ENCODE data around the gene NDUFA5. TPM values are rescaled to one million over a fixed set of nuclear protein-coding genes. Genes with fewer than 3 reads are reported as not detected.

Gene NDUFA5
- total RNA-seq, 4 donors from 2014 or later = 70.7 to 109 (median 79.7) TPM

GRCh38 chr7:123539871-123540270, 17.7 kb downstream of the NDUFA5 start:
- Histone ChIP-seq H3K36me3 (peaks cover 0 to 8% (median 4%) of the 10 kb centered on the region in 4 donors), H3K27ac (replicated peaks in 1 of 4) (peak overlapping the region in 1 of 4 donors; percentile 2), H3K9me3 (no peaks in the 10 kb centered on the region), H3K4me1 (peaks cover 6 to 36% (median 20%) of the 10 kb centered on the region in 4 donors), H3K4me3 (no peak overlapping the region), H3K27me3 (no peaks in the 10 kb centered on the region)
- WGBS = 78% methylated on average over 1 of the region's 1 CpG
- no peak for TF ChIP-seq POLR2A (IDR thresholded peaks at IDR 0.05; ENCODE audit: low read depth)
- intact Hi-C loops (cut with DNase I) = loop anchor here (5.0 kb wide), 1 partner anchor 48 kb away; no protein-coding TSS in a partner anchor
- DNase-seq (ENCODE audit: extremely low spot score) = no peak

DNA sequence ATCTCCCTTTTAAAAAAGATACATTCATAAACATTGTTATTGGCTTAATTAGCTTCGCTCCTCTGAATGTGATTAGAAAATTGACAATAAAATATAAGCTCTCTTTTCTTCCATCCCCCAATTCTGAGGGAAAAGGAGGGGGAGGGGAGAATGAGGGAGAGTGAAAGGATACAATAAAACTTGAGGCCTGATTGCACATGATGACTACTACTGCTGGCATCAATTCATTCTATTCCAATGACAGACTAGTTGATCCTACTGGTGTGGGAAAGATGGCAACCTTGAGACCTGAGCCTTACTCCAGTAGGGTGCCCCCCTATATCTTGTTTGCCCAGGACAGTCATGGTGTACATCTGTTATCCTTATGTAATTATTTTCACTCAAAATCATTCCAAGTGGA, 18.7 kb downstream of the NDUFA5 start:
- no peak for TF ChIP-seq POLR2AphosphoS5 (IDR thresholded peaks at IDR 0.05)
- no peak for TF ChIP-seq POLR2A (IDR thresholded peaks at IDR 0.05; ENCODE audit: low read depth)
- TF ChIP-seq, protein P1, sequence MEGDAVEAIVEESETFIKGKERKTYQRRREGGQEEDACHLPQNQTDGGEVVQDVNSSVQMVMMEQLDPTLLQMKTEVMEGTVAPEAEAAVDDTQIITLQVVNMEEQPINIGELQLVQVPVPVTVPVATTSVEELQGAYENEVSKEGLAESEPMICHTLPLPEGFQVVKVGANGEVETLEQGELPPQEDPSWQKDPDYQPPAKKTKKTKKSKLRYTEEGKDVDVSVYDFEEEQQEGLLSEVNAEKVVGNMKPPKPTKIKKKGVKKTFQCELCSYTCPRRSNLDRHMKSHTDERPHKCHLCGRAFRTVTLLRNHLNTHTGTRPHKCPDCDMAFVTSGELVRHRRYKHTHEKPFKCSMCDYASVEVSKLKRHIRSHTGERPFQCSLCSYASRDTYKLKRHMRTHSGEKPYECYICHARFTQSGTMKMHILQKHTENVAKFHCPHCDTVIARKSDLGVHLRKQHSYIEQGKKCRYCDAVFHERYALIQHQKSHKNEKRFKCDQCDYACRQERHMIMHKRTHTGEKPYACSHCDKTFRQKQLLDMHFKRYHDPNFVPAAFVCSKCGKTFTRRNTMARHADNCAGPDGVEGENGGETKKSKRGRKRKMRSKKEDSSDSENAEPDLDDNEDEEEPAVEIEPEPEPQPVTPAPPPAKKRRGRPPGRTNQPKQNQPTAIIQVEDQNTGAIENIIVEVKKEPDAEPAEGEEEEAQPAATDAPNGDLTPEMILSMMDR (IDR thresholded peaks at IDR 0.05) = no peak
- TF ChIP-seq EP300 (IDR thresholded peaks at IDR 0.05) = no peak
- H3K27ac ChIP-seq (replicated peaks in 1 of 4) = peak overlapping the region in 3 of 4 donors; percentile 21 to 91 (median 31)
- 100% methylated on average over 1 of the region's 1 CpG for WGBS

DNA sequence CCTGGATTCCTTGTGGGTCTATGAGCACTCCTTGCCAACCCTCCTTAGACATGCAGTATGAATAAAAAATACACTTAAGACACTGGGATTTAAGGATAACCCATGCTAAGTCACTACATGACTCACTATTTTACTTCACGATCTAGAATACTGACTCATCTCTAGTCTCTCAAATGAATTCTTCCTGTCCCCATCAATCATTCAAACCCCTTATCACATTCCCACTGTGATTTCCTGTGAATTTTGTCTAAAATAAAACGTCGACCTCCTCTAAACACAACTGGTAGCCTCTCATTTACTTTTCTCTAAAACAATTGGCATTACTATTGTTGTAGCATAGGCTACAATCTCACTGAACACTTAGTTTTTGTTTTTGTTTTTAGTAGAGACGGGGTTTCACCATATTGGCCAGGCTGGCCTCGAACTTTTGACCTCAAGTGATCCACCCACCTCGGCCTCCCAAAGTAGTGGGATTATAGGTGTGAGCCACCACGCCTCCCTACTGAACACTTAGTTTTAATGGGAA, 19.4 kb downstream of the NDUFA5 start:
- WGBS = 63% methylated on average over 7 of the region's 7 CpGs
- Histone ChIP-seq H3K27ac (replicated peaks in 1 of 4) (peak overlapping the region in 3 of 4 donors; percentile 21 to 91 (median 31)), H3K27me3 (no peaks in the 10 kb centered on the region), H3K9me3 (no peaks in the 10 kb centered on the region), H3K4me3 (no peak overlapping the region), H3K36me3 (peaks cover 0 to 8% (median 4%) of the 10 kb centered on the region in 4 donors), H3K4me1 (peaks cover 14 to 42% (median 26%) of the 10 kb centered on the region in 4 donors)
- no peak for DNase-seq (ENCODE audit: extremely low spot score)
- intact Hi-C loops (cut with DNase I) = loop anchor here (5.0 kb wide), 1 partner anchor 46 kb away; no protein-coding TSS in a partner anchor
- TF ChIP-seq POLR2A (IDR thresholded peaks at IDR 0.05; ENCODE audit: low read depth) = no peak
- TF ChIP-seq POLR2AphosphoS5 (IDR thresholded peaks at IDR 0.05) = no peak
- TF ChIP-seq EP300 (IDR thresholded peaks at IDR 0.05) = no peak
- TF ChIP-seq, protein P1 (IDR thresholded peaks at IDR 0.05) = no peak

More for the DNA sequence above, 18.7 kb downstream of the NDUFA5 start:
- H3K4me1 ChIP-seq = peaks cover 9 to 39% (median 23%) of the 10 kb centered on the region in 4 donors
- no peaks in the 10 kb centered on the region for H3K9me3 ChIP-seq
- H3K36me3 ChIP-seq = peaks cover 0 to 8% (median 4%) of the 10 kb centered on the region in 4 donors
- intact Hi-C loops (cut with DNase I) = loop anchor here (5.0 kb wide), 1 partner anchor 47 kb away; no protein-coding TSS in a partner anchor
- H3K4me3 ChIP-seq = no peak overlapping the region
- H3K27me3 ChIP-seq = no peaks in the 10 kb centered on the region
- no peak for DNase-seq (ENCODE audit: extremely low spot score)

- Histone ChIP-seq H3K36me3 (peaks cover 0 to 8% (median 2%) of the 10 kb centered on the region in 4 donors), H3K27me3 (no peaks in the 10 kb centered on the region), H3K4me1 (peaks cover 17 to 35% (median 27%) of the 10 kb centered on the region in 4 donors), H3K27ac (replicated peaks in 1 of 4) (peak overlapping the region in 2 of 4 donors; percentile 91 to 94), H3K9me3 (no peaks in the 10 kb centered on the region), H3K4me3 (no peak overlapping the region)
- intact Hi-C loops (cut with DNase I) = loop anchor here (5.0 kb wide), 1 partner anchor 45 kb away; no protein-coding TSS in a partner anchor
- DNase-seq (ENCODE audit: extremely low spot score) = no peak
- WGBS = 25% methylated on average over 3 of the region's 3 CpGs
- TF ChIP-seq POLR2AphosphoS5 (IDR thresholded peaks at IDR 0.05) = no peak
- TF ChIP-seq, protein P1 (IDR thresholded peaks at IDR 0.05) = peak; percentile 47 to 67 (median 62)
Measured at GRCh38 chr7:123537026-123537642, 20.5 kb downstream of the NDUFA5 start.

DNA sequence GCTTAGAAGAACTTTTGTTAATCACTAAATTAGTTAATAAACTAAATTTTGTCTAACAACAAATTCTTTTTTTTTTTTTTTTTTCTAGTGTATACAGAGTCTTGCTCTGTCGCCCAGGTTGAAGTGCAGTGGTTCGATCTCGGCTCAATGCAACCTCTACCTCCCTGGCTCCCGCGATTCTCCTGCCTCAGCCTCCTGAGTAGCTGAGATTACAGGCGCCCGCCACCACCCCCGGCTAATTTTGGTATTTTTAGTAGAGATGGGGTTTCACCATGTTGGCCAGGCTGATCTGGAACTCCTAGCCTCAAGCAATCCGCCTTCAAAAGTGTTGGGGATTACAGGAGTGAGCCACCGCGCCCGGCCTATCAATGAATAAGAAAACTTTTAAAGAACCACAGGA, 22.1 kb downstream of the NDUFA5 start:
- Histone ChIP-seq H3K4me1 (peaks cover 17 to 31% (median 27%) of the 10 kb centered on the region in 4 donors), H3K9me3 (no peaks in the 10 kb centered on the region), H3K27me3 (no peaks in the 10 kb centered on the region), H3K4me3 (peak overlapping the region; percentile 64 to 75 (median 66)), H3K27ac (replicated peaks in 1 of 4) (peak overlapping the region; percentile 86 to 94 (median 92)), H3K36me3 (no peaks in the 10 kb centered on the region)
- 94% methylated on average over 12 of the region's 12 CpGs for WGBS
- intact Hi-C loops (cut with DNase I) = loop anchor here (5.0 kb wide), 1 partner anchor 43 kb away; no protein-coding TSS in a partner anchor
- TF ChIP-seq POLR2A (IDR thresholded peaks at IDR 0.05; ENCODE audit: low read depth) (no peak), POLR2AphosphoS5 (IDR thresholded peaks at IDR 0.05) (no peak), EP300 (IDR thresholded peaks at IDR 0.05) (no peak)
- TF ChIP-seq, protein P1 (IDR thresholded peaks at IDR 0.05) = no peak
- no peak for DNase-seq (ENCODE audit: extremely low spot score)
